Measurements from ENCODE around the gene FOXO6. TPM values are rescaled to one million over a fixed set of nuclear protein-coding genes. Genes with fewer than 3 reads are reported as not detected.

FOXO6 gene
- total and polyA plus RNA-seq, 2 of the 13 experiments (the other 11 are each of a cell fraction or from before 2014, with no cell fraction given): 0.13 TPM; not detected in 1

DNA sequence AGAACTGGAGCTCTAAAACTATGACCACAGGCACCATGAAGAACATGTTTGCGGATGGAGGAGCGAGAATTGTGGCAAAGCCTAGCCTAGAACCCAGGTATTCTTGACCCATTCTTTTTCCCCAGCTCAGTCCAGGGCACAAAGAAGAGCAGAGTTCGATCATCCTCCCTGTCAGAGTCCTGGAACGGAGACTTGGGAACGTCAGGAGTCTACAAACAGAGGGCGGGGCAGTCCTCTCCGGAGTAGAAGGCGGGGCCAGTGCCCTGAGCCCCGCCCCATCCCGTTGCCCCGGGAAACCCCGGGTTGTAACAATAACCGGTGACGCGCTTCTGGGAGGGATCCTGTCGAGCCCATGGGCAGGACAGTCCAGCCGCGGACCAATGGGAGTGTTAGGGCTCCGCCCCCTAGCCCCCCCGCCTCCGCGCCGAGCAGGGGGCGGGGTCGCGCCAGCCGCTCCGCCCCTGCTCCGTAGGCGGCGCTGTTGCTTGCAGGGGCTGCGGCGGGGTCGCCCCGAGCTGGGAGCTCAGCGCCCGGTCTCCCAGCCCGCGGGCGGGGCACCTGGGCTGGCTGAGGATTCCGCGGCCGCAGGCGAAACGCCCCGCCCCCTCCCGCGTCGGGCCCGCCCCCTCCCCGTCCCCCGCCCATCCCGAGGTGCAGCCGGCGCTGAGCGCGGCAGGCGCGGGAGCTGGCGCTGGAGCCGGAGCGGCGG, at the start of gene FOXO6 (continued):
- TF ChIP-seq SMAD1 (CRISPR knock-in tag; IDR thresholded peaks at IDR 0.05; ENCODE audit: borderline replicate concordance, low read depth): no peak
- TF ChIP-seq, protein P1, sequence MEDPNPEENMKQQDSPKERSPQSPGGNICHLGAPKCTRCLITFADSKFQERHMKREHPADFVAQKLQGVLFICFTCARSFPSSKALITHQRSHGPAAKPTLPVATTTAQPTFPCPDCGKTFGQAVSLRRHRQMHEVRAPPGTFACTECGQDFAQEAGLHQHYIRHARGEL (CRISPR knock-in tag; IDR thresholded peaks at IDR 0.05): no peak
- TF ChIP-seq HMGXB3 (CRISPR knock-in tag; IDR thresholded peaks at IDR 0.05; ENCODE audit: borderline replicate concordance): no peak
- no peak for TF ChIP-seq ATF7-NPFF (CRISPR knock-in tag; IDR thresholded peaks at IDR 0.05; ENCODE audit: low read depth)
- no peak for TF ChIP-seq TBX3 (IDR thresholded peaks at IDR 0.05; ENCODE audit: borderline replicate concordance)
- TF ChIP-seq DNMT1 (CRISPR knock-in tag; IDR thresholded peaks at IDR 0.05): no peak
- TF ChIP-seq MAZ (IDR thresholded peaks at IDR 0.05; ENCODE audit: borderline replicate concordance, low read depth, low read length): peak; percentile 93
- TF ChIP-seq MAZ (CRISPR knock-in tag; IDR thresholded peaks at IDR 0.05; ENCODE audit: low read depth): peak; percentile 85
- TF ChIP-seq MAX (IDR thresholded peaks at IDR 0.05): no peak
- TF ChIP-seq ZNF878 (CRISPR knock-in tag; IDR thresholded peaks at IDR 0.05): no peak
- TF ChIP-seq, protein P2, sequence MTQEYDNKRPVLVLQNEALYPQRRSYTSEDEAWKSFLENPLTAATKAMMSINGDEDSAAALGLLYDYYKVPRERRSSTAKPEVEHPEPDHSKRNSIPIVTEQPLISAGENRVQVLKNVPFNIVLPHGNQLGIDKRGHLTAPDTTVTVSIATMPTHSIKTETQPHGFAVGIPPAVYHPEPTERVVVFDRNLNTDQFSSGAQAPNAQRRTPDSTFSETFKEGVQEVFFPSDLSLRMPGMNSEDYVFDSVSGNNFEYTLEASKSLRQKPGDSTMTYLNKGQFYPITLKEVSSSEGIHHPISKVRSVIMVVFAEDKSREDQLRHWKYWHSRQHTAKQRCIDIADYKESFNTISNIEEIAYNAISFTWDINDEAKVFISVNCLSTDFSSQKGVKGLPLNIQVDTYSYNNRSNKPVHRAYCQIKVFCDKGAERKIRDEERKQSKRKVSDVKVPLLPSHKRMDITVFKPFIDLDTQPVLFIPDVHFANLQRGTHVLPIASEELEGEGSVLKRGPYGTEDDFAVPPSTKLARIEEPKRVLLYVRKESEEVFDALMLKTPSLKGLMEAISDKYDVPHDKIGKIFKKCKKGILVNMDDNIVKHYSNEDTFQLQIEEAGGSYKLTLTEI (CRISPR knock-in tag; conservative IDR thresholded peaks at IDR 0.05): no peak
- TF ChIP-seq ZNF335 (CRISPR knock-in tag; IDR thresholded peaks at IDR 0.05): no peak
- TF ChIP-seq, protein P3, sequence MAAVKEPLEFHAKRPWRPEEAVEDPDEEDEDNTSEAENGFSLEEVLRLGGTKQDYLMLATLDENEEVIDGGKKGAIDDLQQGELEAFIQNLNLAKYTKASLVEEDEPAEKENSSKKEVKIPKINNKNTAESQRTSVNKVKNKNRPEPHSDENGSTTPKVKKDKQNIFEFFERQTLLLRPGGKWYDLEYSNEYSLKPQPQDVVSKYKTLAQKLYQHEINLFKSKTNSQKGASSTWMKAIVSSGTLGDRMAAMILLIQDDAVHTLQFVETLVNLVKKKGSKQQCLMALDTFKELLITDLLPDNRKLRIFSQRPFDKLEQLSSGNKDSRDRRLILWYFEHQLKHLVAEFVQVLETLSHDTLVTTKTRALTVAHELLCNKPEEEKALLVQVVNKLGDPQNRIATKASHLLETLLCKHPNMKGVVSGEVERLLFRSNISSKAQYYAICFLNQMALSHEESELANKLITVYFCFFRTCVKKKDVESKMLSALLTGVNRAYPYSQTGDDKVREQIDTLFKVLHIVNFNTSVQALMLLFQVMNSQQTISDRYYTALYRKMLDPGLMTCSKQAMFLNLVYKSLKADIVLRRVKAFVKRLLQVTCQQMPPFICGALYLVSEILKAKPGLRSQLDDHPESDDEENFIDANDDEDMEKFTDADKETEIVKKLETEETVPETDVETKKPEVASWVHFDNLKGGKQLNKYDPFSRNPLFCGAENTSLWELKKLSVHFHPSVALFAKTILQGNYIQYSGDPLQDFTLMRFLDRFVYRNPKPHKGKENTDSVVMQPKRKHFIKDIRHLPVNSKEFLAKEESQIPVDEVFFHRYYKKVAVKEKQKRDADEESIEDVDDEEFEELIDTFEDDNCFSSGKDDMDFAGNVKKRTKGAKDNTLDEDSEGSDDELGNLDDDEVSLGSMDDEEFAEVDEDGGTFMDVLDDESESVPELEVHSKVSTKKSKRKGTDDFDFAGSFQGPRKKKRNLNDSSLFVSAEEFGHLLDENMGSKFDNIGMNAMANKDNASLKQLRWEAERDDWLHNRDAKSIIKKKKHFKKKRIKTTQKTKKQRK (IDR thresholded peaks at IDR 0.05; ENCODE audit: low read length): no peak
- TF ChIP-seq HOXD1 (CRISPR knock-in tag; IDR thresholded peaks at IDR 0.05): no peak
- TF ChIP-seq RBM22 (optimal IDR thresholded peaks at IDR 0.05; ENCODE audit: low read length): peak; percentile 41
- TF ChIP-seq ZNF589 (CRISPR knock-in tag; conservative IDR thresholded peaks at IDR 0.05): no peak
- TF ChIP-seq ARNTL (CRISPR knock-in tag; IDR thresholded peaks at IDR 0.05): no peak
- no peak for TF ChIP-seq RBM39 (IDR thresholded peaks at IDR 0.05; ENCODE audit: low read depth, low read length, poor library complexity, severe bottlenecking)

Data from HepG2 (cell line).